ENCODE data around the gene HSPA14. TPM values are rescaled to one million over a fixed set of nuclear protein-coding genes. Genes with fewer than 3 reads are reported as not detected.

Gene HSPA14
- total RNA-seq, 1 experiment from 2014 or later = 30.1 TPM

GRCh38 chr10:14820010-14820774 is 17.9 kb upstream of the HSPA14 start:
- no peak for ATAC-seq
- Mint-ChIP-seq H3K27me3 (ENCODE audit: low read depth) (0 out of 2 replicates have a peak, but pooled peaks cover under 1% of the 10 kb centered on the region), H3K36me3 (no peaks in the 10 kb centered on the region), H3K4me1 (peaks cover 21% of the 10 kb centered on the region), H3K4me3 (no peak overlapping the region), H3K27ac (no peak overlapping the region), H3K9me3 (peaks cover 3% of the 10 kb centered on the region; the same call in 1 of the 2 replicates)
- TF ChIP-seq ATF6 (CRISPR knock-in tag; IDR thresholded peaks at IDR 0.05) = no peak
- TF ChIP-seq ATF1 (CRISPR knock-in tag; IDR thresholded peaks at IDR 0.05) = no peak
- TF ChIP-seq GRHL2 (CRISPR knock-in tag; IDR thresholded peaks at IDR 0.05; ENCODE audit: insufficient replicate concordance, severe bottlenecking) = no peak
- TF ChIP-seq SP1 (CRISPR knock-in tag; conservative IDR thresholded peaks at IDR 0.05) = no peak
- no peak for TF ChIP-seq ATF3 (CRISPR knock-in tag; conservative IDR thresholded peaks at IDR 0.05)
- TF ChIP-seq ERG (CRISPR knock-in tag; IDR thresholded peaks at IDR 0.05) = no peak
- TF ChIP-seq GABPB1 (CRISPR knock-in tag; IDR thresholded peaks at IDR 0.05) = no peak
- no peak for TF ChIP-seq KAT7 (CRISPR knock-in tag; IDR thresholded peaks at IDR 0.05; ENCODE audit: borderline replicate concordance)
- TF ChIP-seq, protein P1, sequence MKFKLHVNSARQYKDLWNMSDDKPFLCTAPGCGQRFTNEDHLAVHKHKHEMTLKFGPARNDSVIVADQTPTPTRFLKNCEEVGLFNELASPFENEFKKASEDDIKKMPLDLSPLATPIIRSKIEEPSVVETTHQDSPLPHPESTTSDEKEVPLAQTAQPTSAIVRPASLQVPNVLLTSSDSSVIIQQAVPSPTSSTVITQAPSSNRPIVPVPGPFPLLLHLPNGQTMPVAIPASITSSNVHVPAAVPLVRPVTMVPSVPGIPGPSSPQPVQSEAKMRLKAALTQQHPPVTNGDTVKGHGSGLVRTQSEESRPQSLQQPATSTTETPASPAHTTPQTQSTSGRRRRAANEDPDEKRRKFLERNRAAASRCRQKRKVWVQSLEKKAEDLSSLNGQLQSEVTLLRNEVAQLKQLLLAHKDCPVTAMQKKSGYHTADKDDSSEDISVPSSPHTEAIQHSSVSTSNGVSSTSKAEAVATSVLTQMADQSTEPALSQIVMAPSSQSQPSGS (CRISPR knock-in tag; IDR thresholded peaks at IDR 0.05; ENCODE audit: borderline replicate concordance, low read depth) = no peak
- no peak for TF ChIP-seq ZNF512 (CRISPR knock-in tag; IDR thresholded peaks at IDR 0.05; ENCODE audit: borderline replicate concordance)
- TF ChIP-seq USF1 (CRISPR knock-in tag; IDR thresholded peaks at IDR 0.05) = no peak
- no peak for TF ChIP-seq MYBL2 (CRISPR knock-in tag; IDR thresholded peaks at IDR 0.05)
- TF ChIP-seq JUN (CRISPR knock-in tag; IDR thresholded peaks at IDR 0.05) = no peak
- no peak for TF ChIP-seq ZMAT4 (CRISPR knock-in tag; IDR thresholded peaks at IDR 0.05)
- DNase-seq (ENCODE audit: low spot score) = no peak
- ChIA-PET CTCF (interaction anchor here (1.2 to 1.3 kb wide), 2 partner anchors 9 to 2000 kb away, joined by 3 read pairs; no protein-coding TSS in a partner anchor), POLR2A (no interaction called here)

DNA sequence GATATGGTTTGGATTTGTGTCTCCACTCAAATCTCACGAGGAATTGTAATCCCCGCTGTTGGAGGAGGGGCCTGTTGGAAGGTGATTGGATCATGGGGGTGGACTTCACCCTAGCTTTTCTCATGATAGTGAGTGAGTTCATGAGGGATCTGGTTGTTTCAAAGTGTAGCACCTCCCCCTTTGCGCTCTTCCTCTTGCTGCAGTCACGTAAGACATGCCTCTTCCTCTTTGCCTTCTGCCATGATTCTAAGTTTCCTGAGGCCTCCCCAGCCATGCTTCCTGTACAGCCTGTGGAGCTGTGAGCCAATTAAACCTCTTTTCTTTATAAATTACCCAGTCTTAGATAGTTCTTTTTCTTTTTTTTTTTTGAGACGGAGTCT is 17.3 kb upstream of the HSPA14 start:
- Mint-ChIP-seq H3K27me3 (ENCODE audit: low read depth) (peaks cover 6% of the 10 kb centered on the region; the same call in 1 of the 2 replicates), H3K27ac (peak overlapping the region; percentile 44; the same call in 1 of the 2 replicates), H3K9me3 (peaks cover 3% of the 10 kb centered on the region; the same call in 1 of the 2 replicates), H3K4me3 (no peak overlapping the region), H3K4me1 (peaks cover 21% of the 10 kb centered on the region), H3K36me3 (no peaks in the 10 kb centered on the region)
- ChIA-PET CTCF (interaction anchor here (1.2 kb wide), 1 partner anchor 2000 kb away, joined by 3 read pairs; no protein-coding TSS in a partner anchor), POLR2A (no interaction called here)
- no peak for DNase-seq (ENCODE audit: low spot score)
- no peak for ATAC-seq
- TF ChIP-seq JUN (CRISPR knock-in tag; IDR thresholded peaks at IDR 0.05) (no peak), NFYB (CRISPR knock-in tag; conservative IDR thresholded peaks at IDR 0.05; ENCODE audit: low read depth) (no peak), TEAD4 (CRISPR knock-in tag; IDR thresholded peaks at IDR 0.05) (no peak), ERG (CRISPR knock-in tag; IDR thresholded peaks at IDR 0.05) (no peak), NR1H2 (CRISPR knock-in tag; IDR thresholded peaks at IDR 0.05) (no peak), PRRX2 (CRISPR knock-in tag; IDR thresholded peaks at IDR 0.05) (no peak), ATF3 (CRISPR knock-in tag; conservative IDR thresholded peaks at IDR 0.05) (no peak)
- TF ChIP-seq, protein P2, sequence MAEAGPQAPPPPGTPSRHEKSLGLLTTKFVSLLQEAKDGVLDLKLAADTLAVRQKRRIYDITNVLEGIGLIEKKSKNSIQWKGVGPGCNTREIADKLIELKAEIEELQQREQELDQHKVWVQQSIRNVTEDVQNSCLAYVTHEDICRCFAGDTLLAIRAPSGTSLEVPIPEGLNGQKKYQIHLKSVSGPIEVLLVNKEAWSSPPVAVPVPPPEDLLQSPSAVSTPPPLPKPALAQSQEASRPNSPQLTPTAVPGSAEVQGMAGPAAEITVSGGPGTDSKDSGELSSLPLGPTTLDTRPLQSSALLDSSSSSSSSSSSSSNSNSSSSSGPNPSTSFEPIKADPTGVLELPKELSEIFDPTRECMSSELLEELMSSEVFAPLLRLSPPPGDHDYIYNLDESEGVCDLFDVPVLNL (CRISPR knock-in tag; IDR thresholded peaks at IDR 0.05; ENCODE audit: borderline replicate concordance, low read depth) = no peak
- TF ChIP-seq, protein P3, sequence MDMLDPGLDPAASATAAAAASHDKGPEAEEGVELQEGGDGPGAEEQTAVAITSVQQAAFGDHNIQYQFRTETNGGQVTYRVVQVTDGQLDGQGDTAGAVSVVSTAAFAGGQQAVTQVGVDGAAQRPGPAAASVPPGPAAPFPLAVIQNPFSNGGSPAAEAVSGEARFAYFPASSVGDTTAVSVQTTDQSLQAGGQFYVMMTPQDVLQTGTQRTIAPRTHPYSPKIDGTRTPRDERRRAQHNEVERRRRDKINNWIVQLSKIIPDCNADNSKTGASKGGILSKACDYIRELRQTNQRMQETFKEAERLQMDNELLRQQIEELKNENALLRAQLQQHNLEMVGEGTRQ (CRISPR knock-in tag; IDR thresholded peaks at IDR 0.05) = no peak

All from WTC11 (cell line).